ENCODE measurements around the gene ST8SIA3.

Gene ST8SIA3

GRCh38 chr18:57343833-57344232 is 8.5 kb upstream of the ST8SIA3 start:
- DNase-seq (ENCODE audit: low read depth) = no peak
- H3K4me3 ChIP-seq (ENCODE audit: low read depth, low read length) = no peak overlapping the region
- TF ChIP-seq, protein P1, sequence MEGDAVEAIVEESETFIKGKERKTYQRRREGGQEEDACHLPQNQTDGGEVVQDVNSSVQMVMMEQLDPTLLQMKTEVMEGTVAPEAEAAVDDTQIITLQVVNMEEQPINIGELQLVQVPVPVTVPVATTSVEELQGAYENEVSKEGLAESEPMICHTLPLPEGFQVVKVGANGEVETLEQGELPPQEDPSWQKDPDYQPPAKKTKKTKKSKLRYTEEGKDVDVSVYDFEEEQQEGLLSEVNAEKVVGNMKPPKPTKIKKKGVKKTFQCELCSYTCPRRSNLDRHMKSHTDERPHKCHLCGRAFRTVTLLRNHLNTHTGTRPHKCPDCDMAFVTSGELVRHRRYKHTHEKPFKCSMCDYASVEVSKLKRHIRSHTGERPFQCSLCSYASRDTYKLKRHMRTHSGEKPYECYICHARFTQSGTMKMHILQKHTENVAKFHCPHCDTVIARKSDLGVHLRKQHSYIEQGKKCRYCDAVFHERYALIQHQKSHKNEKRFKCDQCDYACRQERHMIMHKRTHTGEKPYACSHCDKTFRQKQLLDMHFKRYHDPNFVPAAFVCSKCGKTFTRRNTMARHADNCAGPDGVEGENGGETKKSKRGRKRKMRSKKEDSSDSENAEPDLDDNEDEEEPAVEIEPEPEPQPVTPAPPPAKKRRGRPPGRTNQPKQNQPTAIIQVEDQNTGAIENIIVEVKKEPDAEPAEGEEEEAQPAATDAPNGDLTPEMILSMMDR (IDR thresholded peaks at IDR 0.05; ENCODE audit: insufficient read depth, low read depth, low read length, missing control alignments) = no peak

GRCh38 chr18:57346876-57347275 is 5.5 kb upstream of the ST8SIA3 start:
- TF ChIP-seq, protein P1 (IDR thresholded peaks at IDR 0.05; ENCODE audit: insufficient read depth, low read depth, low read length, missing control alignments) = no peak
- H3K4me3 ChIP-seq (ENCODE audit: low read depth, low read length) = no peak overlapping the region
- DNase-seq (ENCODE audit: low read depth) = no peak

- TF ChIP-seq, protein P1 (IDR thresholded peaks at IDR 0.05; ENCODE audit: insufficient read depth, low read depth, low read length, missing control alignments) = no peak
- DNase-seq (ENCODE audit: low read depth) = no peak
- H3K4me3 ChIP-seq (ENCODE audit: low read depth, low read length) = no peak overlapping the region
Observed at GRCh38 chr18:57347784-57348183, 4.6 kb upstream of the ST8SIA3 start.

- H3K4me3 ChIP-seq (ENCODE audit: low read depth, low read length) = no peak overlapping the region
- TF ChIP-seq, protein P1 (IDR thresholded peaks at IDR 0.05; ENCODE audit: insufficient read depth, low read depth, low read length, missing control alignments) = no peak
- no peak for DNase-seq (ENCODE audit: low read depth)
Observed at GRCh38 chr18:57352761-57353136, 392 bp downstream of the ST8SIA3 start.

- H3K4me3 ChIP-seq (ENCODE audit: low read depth, low read length) = no peak overlapping the region
- TF ChIP-seq, protein P1 (IDR thresholded peaks at IDR 0.05; ENCODE audit: insufficient read depth, low read depth, low read length, missing control alignments) = no peak
- DNase-seq (ENCODE audit: low read depth) = no peak
Observed at GRCh38 chr18:57353137-57353939, 981 bp downstream of the ST8SIA3 start.

GRCh38 chr18:57353940-57354461 is 1.6 kb downstream of the ST8SIA3 start:
- TF ChIP-seq, protein P1 (IDR thresholded peaks at IDR 0.05; ENCODE audit: insufficient read depth, low read depth, low read length, missing control alignments) = no peak
- H3K4me3 ChIP-seq (ENCODE audit: low read depth, low read length) = no peak overlapping the region
- no peak for DNase-seq (ENCODE audit: low read depth)
